ENCODE measurements around the gene LIPC.

DNA sequence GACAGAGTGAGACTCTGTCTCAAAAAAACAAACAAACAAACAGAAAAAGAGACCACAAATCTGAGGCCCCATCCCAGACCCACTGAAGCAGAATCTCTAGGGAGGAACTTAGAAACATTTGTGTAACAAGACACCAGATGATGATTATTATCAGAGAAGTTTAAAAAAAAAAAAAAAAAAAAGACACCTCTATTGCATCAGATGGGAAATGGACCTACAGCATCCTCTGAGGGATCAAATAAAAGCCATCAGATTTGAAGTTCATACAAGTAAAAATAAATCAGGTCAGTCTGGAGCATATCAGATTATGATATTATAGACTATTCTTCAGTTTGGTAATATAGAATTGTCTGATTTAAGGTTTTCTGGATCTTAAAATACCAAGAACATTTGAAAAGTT is 21.9 kb upstream of the LIPC start:
- TF ChIP-seq, protein P1, sequence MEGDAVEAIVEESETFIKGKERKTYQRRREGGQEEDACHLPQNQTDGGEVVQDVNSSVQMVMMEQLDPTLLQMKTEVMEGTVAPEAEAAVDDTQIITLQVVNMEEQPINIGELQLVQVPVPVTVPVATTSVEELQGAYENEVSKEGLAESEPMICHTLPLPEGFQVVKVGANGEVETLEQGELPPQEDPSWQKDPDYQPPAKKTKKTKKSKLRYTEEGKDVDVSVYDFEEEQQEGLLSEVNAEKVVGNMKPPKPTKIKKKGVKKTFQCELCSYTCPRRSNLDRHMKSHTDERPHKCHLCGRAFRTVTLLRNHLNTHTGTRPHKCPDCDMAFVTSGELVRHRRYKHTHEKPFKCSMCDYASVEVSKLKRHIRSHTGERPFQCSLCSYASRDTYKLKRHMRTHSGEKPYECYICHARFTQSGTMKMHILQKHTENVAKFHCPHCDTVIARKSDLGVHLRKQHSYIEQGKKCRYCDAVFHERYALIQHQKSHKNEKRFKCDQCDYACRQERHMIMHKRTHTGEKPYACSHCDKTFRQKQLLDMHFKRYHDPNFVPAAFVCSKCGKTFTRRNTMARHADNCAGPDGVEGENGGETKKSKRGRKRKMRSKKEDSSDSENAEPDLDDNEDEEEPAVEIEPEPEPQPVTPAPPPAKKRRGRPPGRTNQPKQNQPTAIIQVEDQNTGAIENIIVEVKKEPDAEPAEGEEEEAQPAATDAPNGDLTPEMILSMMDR (IDR thresholded peaks at IDR 0.05 in 4 of 5, conservative IDR thresholded peaks at IDR 0.05 in 1 of 5): no peak
- TF ChIP-seq POLR2A (IDR thresholded peaks at IDR 0.05): no peak
